ENCODE measurements around the gene ADAM12.
"Not testable (repeated sequence)": the region's sequence is repeated elsewhere in the genome, so short reads cannot be mapped to it uniquely, and the experiment has no call there.

ADAM12 gene

DNA sequence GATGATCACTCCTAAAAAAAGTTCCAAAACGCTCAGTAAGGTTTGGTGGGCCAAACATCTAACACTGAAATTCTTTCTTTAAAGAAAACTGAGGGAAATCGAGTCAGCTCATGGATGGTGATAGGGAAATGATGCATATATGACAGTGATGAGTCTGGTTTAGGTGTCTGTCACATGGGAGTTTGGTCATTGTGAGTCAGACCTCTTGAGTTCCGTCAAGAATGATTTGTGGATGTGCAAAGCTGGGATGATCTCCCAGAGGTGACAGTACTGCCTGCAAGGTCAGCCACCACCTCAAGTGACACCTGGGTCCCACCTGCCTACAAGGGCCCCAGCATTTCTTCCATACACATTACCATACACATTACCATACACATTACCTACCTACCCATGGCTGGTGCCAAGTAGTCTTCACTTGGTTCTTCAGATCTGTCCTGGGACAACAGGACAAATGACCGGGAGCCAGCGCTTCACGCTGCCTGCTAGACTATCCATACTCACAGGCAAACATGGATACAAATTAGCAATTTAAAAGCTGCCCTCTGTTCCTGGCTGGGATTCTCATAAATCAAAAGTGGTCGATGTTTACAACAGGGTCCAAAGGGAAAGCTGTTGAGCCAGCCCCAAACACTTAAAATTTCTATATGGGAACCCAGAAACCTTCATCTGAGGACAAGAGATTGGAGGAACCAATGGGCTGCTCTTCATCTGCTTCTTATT, 128.4 kb downstream of the ADAM12 start:
- DNase-seq = no peak

DNA sequence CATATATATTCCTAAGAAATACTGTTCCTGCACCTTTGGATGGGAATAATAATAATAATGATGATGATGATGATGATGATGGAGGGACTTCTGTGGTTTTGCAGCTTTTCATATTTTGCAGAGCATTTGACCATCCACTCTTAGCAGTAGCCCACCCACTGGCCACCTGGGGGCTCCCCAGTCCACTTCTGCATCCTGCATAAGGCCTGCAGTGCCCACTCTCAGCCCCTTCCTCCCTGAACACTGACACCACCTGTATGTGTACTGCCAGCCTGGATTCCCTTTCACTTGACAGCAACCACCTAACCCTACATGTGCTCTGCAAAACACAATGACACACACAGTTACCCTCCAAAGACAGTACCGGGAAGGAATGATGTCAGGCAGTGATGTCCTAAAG, 131.4 kb downstream of the ADAM12 start:
- no peak for DNase-seq

- DNase-seq = no peak
Observed at GRCh38 chr10:126255313-126255712, 133.0 kb downstream of the ADAM12 start.

DNA sequence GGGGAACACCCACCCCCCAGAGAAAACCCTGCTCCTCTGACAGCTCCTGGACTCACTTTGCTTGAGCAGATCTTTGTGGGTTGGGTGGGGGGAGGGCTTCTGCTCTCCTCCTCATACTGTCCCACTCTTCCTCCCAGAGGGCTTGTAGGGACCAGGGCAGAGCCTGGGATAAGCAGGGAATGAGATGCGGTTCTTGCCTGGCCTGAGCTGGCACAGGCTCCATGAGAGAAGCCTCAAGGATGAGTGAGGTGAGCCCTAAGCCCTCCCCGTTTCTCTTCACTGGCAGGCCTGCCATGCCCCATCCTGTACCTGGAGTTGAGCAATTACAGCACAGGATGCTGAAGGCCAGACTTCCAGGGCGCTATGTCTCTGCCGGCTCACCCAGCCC, 134.7 kb downstream of the ADAM12 start:
- no peak for DNase-seq

DNA sequence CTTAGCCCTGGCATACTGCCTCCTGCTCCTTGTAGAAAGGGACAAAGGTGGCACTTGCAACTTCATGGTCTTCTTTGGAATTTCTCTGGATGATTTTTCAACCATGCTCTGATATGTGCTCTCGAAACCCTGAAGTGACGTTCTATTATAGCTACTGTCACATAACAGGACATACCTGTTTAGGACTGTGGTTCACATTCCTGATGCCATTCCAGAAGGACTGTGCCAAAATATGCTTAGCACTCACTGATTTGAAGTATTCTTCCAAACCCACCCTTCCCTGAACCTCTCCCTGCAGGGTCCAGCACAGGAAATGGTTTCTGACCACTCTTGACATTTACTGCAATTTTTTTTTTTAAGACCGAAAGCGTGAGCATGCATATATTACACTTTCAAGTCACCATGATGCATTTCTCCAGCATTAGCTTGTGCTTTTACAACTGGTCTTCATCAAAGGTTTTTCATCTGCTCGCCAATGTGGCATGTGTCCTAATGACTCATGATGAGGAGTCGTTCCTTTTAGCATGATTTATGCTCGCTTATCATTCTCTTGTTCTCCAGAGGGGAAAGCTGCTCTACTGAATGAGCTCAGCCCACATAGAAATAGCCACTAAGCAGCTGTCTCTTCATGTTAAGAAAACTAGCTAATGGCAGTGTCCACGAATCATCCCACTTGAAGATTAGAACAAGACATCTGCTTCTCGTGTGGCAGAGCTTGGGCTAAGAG, 135.2 kb downstream of the ADAM12 start:
- no peak for DNase-seq

- DNase-seq = no peak
Observed at GRCh38 chr10:126251778-126252407, 136.4 kb downstream of the ADAM12 start.

DNA sequence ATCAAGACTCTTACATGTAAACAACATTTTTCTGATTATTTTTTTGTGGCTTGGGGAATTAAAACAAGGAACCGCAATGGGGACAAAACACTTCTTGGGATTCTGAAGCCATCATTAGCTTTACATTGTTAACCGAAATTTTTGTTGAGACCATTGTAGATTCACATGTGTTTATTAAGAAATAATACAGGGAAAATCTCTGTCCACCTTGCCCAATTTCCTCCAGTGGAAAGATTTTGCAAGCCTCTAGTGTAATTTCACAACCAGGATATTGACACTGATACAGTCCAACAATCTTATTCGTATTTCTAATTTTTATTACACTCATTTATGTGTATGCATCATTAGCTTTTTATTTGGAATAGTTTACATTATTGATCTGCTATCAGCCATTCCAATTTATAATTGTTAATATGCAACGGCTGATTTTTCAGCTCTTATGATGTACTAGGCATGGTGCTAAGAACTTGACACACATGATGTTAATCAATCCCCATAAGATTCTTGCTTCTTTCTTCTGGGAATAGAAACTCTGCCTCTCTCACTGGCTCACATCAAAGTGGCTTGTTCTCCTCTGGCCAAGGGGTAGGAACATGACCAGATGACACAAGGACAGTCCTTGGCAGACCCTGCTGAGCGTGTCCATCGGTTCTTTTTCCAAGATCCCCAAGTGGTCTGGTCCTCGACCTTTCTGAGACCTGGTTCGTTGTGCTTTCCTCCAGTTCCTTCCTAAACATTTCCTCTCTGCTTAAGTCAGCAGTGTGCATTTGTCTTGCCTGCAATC, 137.6 kb downstream of the ADAM12 start:
- DNase-seq = no peak

GRCh38 chr10:126250045-126250444, 138.2 kb downstream of the ADAM12 start:
- no peak for DNase-seq

DNA sequence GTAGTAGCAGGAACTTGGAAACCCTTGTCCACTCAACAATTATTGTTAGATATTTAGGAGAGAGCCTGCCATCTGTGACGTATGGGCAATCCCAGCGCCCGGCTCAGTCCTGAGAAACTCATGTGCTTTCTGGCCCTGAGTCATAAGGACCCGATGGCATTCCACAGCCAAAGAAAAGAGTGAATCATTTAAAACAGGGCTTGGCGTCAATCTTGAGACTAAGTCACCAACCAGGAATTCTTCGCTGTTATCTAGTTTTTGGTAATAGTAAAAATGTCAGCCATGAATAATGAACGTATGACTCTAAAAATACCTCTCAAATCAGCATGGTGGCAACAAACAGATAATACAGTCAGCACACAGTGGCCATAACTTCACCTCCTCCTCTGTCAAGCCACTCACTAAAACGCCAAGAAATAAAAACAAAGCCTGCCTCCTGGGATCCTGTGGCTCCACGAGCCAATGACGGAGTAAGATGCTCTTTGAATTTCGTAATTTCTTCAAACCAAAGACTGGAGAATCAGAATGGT, 140.8 kb downstream of the ADAM12 start:
- no peak for DNase-seq

- not testable (repeated sequence) for DNase-seq
Observed at GRCh38 chr10:126246396-126246795, 141.9 kb downstream of the ADAM12 start.

GRCh38 chr10:126245501-126245900, 142.8 kb downstream of the ADAM12 start:
- DNase-seq = no peak

DNA sequence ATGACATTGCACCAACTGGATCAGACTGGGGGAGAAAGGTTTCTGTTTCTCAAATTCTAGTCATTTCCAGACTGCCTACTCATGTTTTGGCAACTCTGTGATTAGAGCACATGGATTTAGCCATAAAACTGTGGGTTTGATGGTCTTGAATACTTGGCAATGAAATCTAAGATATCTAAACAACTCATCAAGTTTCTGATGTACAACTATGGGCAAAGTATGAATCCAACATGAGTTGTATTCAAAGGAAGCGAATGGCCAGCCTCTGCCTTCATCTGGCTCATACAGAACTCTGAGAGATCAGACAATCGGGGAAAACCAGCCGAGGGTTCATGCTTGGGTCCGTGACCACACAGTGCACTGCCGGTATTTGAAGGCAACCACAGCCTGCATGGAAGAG, 144.3 kb downstream of the ADAM12 start:
- DNase-seq = no peak

GRCh38 chr10:126243306-126243705, 145.0 kb downstream of the ADAM12 start:
- no peak for DNase-seq

- DNase-seq = no peak
Observed at GRCh38 chr10:126242397-126243260, 145.6 kb downstream of the ADAM12 start.

- no peak for DNase-seq
Observed at GRCh38 chr10:126240483-126240882, 147.8 kb downstream of the ADAM12 start.

DNA sequence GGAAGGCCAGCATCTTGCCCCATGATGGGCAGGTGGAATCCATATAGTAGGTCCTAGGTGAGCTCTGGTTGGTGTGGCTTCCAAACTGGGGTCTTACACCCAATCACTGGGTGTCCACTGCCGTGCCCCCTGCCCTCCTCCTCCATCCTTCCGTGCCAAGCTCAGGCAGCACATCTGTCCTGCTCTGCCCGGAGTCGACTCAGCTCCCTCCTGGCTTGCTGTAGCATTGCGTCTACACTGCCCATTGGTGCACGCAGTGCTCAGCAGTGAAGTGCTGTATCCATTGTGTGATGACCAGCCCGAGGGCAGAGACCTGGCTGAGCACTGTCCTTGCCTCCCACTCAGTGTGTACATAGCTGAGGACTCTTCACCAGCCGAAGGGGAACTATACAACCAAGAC, 148.4 kb downstream of the ADAM12 start:
- no peak for DNase-seq

GRCh38 chr10:126235979-126236851, 152.1 kb downstream of the ADAM12 start:
- no peak for DNase-seq

GRCh38 chr10:126235091-126235978, 152.9 kb downstream of the ADAM12 start:
- no peak for DNase-seq

DNA sequence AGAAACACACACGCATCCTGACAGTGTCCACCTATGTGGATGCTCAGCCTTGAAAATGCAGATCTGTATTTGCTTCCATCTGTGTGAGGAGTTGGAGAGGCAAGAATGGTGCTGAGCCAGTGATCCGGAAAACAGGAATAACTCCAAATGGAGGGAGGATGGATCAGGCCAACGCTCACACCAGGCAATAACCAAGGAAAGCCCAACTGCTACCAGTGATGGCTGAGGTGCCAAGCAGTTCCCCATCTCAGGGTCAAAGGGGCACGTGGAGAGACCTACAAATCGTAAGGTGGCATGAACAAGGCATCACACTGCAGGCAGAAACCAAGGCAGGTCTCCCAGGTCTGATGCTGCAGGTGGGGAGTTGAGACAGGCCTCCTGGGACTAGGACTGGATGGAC, 153.6 kb downstream of the ADAM12 start:
- DNase-seq = no peak

All from stimulated activated CD4-positive, alpha-beta T cell treated with anti-CD3 and anti-CD28 coated beads, Interleukin-2, amount 100 ng/mL, for 24 hours (primary cell).